ENCODE data around the gene ATAD1.

ATAD1 gene

DNA sequence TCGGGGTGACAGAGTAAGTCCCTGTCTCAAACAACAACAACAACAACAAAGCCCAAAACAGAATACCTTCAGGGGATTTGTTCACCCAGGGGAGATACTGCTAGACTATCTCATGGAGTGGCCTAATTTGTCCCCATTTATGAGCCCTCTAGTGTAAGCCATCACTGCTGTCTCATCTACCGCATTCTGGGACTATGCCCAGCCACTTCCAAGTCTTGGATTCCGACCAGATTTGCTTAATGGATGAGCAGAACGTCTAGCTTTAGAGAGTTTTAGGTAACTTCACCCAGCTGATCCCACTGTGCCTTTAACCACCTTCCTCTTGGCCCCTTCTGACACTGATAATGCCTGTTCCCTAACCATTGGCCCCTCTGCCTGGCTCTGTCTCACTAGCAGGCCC, 111.3 kb downstream of the ATAD1 start:
- Histone ChIP-seq H3K9me3 (ENCODE audit: control insufficient read depth in 1 of 2, low read length in 2 of 2) (no peaks in the 10 kb centered on the region), H3K36me3 (ENCODE audit: control insufficient read depth in 1 of 2, insufficient read depth in 2 of 2, low read length in 2 of 2) (no peaks in the 10 kb centered on the region), H3K4me3 (ENCODE audit: low read depth in 1 of 2, low read length in 2 of 2) (no peak overlapping the region), H3K27me3 (ENCODE audit: low read depth, low read length) (no peaks in the 10 kb centered on the region), H3K4me1 (ENCODE audit: control insufficient read depth in 1 of 2, insufficient read depth in 2 of 2, low read length in 2 of 2) (no peaks in the 10 kb centered on the region), H3K27ac (ENCODE audit: low read length) (no peak overlapping the region)

DNA sequence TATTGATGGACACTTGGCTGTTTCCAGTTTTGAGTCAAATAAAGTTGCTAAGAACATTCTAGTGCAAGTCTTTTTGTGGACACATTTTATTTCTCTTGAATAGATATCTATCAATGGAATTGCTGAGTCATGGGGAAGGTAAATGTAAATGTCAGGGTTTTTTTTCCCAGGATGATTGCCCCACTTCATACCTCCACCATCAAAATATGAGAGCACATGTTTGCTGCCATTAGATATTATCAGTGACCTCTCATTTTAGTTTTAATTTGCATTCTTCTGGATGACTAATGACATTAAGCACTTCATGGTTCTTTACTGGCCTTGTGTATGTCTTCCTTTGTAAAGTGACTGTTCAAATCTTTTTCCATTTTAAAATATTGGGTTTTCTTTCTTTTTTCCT, 112.7 kb downstream of the ATAD1 start:
- H3K4me1 ChIP-seq (ENCODE audit: control insufficient read depth in 1 of 2, insufficient read depth in 2 of 2, low read length in 2 of 2): no peaks in the 10 kb centered on the region
- no peaks in the 10 kb centered on the region for H3K9me3 ChIP-seq (ENCODE audit: control insufficient read depth in 1 of 2, low read length in 2 of 2)
- H3K27me3 ChIP-seq (ENCODE audit: low read depth, low read length): no peaks in the 10 kb centered on the region
- H3K4me3 ChIP-seq (ENCODE audit: low read depth in 1 of 2, low read length in 2 of 2): no peak overlapping the region
- no peaks in the 10 kb centered on the region for H3K36me3 ChIP-seq (ENCODE audit: control insufficient read depth in 1 of 2, insufficient read depth in 2 of 2, low read length in 2 of 2)
- no peak overlapping the region for H3K27ac ChIP-seq (ENCODE audit: low read length)

- H3K9me3 ChIP-seq (ENCODE audit: control insufficient read depth in 1 of 2, low read length in 2 of 2): no peaks in the 10 kb centered on the region
- H3K4me1 ChIP-seq (ENCODE audit: control insufficient read depth in 1 of 2, insufficient read depth in 2 of 2, low read length in 2 of 2): no peaks in the 10 kb centered on the region
- H3K27ac ChIP-seq (ENCODE audit: low read length): no peak overlapping the region
- H3K36me3 ChIP-seq (ENCODE audit: control insufficient read depth in 1 of 2, insufficient read depth in 2 of 2, low read length in 2 of 2): no peaks in the 10 kb centered on the region
- H3K4me3 ChIP-seq (ENCODE audit: low read depth in 1 of 2, low read length in 2 of 2): no peak overlapping the region
- H3K27me3 ChIP-seq (ENCODE audit: low read depth, low read length): no peaks in the 10 kb centered on the region
Measured at GRCh38 chr10:87703771-87704170, 114.3 kb downstream of the ATAD1 start.

- H3K4me1 ChIP-seq (ENCODE audit: control insufficient read depth in 1 of 2, insufficient read depth in 2 of 2, low read length in 2 of 2): no peaks in the 10 kb centered on the region
- no peak overlapping the region for H3K27ac ChIP-seq (ENCODE audit: low read length)
- no peaks in the 10 kb centered on the region for H3K9me3 ChIP-seq (ENCODE audit: control insufficient read depth in 1 of 2, low read length in 2 of 2)
- no peak overlapping the region for H3K4me3 ChIP-seq (ENCODE audit: low read depth in 1 of 2, low read length in 2 of 2)
- no peaks in the 10 kb centered on the region for H3K36me3 ChIP-seq (ENCODE audit: control insufficient read depth in 1 of 2, insufficient read depth in 2 of 2, low read length in 2 of 2)
- no peaks in the 10 kb centered on the region for H3K27me3 ChIP-seq (ENCODE audit: low read depth, low read length)
Measured at GRCh38 chr10:87702973-87703294, 115.1 kb downstream of the ATAD1 start.

GRCh38 chr10:87702260-87702972, 115.6 kb downstream of the ATAD1 start:
- Histone ChIP-seq H3K27ac (ENCODE audit: low read length) (no peak overlapping the region), H3K4me3 (ENCODE audit: low read depth in 1 of 2, low read length in 2 of 2) (no peak overlapping the region), H3K9me3 (ENCODE audit: control insufficient read depth in 1 of 2, low read length in 2 of 2) (no peaks in the 10 kb centered on the region), H3K27me3 (ENCODE audit: low read depth, low read length) (no peaks in the 10 kb centered on the region), H3K36me3 (ENCODE audit: control insufficient read depth in 1 of 2, insufficient read depth in 2 of 2, low read length in 2 of 2) (no peaks in the 10 kb centered on the region), H3K4me1 (ENCODE audit: control insufficient read depth in 1 of 2, insufficient read depth in 2 of 2, low read length in 2 of 2) (no peaks in the 10 kb centered on the region)
